HepG2 (cell line): ENCODE measurements around the gene STMN3. TPM values are rescaled to one million over a fixed set of nuclear protein-coding genes. Genes with fewer than 3 reads are reported as not detected.

ENCODE experiments used
- ATF4 ChIP-seq, 2 experiments: fragments of 450-650 bp in 1 of 2; sonication (generic) in 1 of 2; formaldehyde crosslinking; IDR thresholded peaks; 2 replicates each; pipeline versions ENCODE4 v1.5.0 to v1.8.0; 2020 to 2022; ENCODE audit warnings: mild to moderate bottlenecking in 1 of 2, missing genetic modification reagents in 1 of 2
- ETV5 ChIP-seq: IDR thresholded peaks from 2 replicates; pipeline ENCODE4 v1.6.1; 2018; ENCODE audit warnings: missing biosample characterization, missing genetic modification reagents, inconsistent platforms, borderline replicate concordance
- MYC ChIP-seq: sonication (generic); formaldehyde crosslinking; IDR thresholded peaks from 2 replicates; pipeline ENCODE4 v1.9.0; 2021; ENCODE audit warnings: missing genetic modification reagents, borderline replicate concordance
- POLR2AphosphoS5 ChIP-seq: IDR thresholded peaks from 2 replicates; pipeline ENCODE4 v1.6.1; 2012; ENCODE audit warnings: low read depth, low read length
- RFX1 ChIP-seq: fragments of 450-650 bp; IDR thresholded peaks from 2 replicates; pipeline ENCODE4 v1.6.1; 2017
- ZNF30 ChIP-seq: sonication (generic); formaldehyde crosslinking; IDR thresholded peaks from 2 replicates; pipeline ENCODE4 v1.5.0; 2020; ENCODE audit warnings: mild to moderate bottlenecking, missing genetic modification reagents
- ZNF512B ChIP-seq: sonication (generic); formaldehyde crosslinking; IDR thresholded peaks from 2 replicates; pipeline ENCODE4 v1.5.1; 2020; ENCODE audit warnings: missing genetic modification reagents, mild to moderate bottlenecking, borderline replicate concordance
- ZNF770 ChIP-seq: sonication (generic); formaldehyde crosslinking; IDR thresholded peaks from 2 replicates; pipeline ENCODE4 v1.5.0; 2020; ENCODE audit warnings: mild to moderate bottlenecking, missing genetic modification reagents
- polyA plus RNA-seq, 8 experiments: library from polyadenylated mRNA; depleted of rRNA in 3 of 8; stranded (reverse) in 7 of 8; unstranded in 1 of 8; fragments of >200 nt; fragmentation: Illumina TruSeq in 4 of 8; extraction: Trizol in 4 of 8; gene quantifications; 2 replicates each; pipeline versions ENCODE4 v1.2.1 to v1.2.3, GENCODE V29; 2011 to 2016; ENCODE audit warnings: low read depth in 4 of 8, missing spikeins in 1 of 8, mixed read lengths in 1 of 8; ENCODE audit not compliant: insufficient read depth in 1 of 8
- total RNA-seq, 5 experiments: library from RNA; depleted of rRNA; stranded (reverse); fragments of >200 nt; fragmentation: Illumina TruSeq; extraction: Trizol; gene quantifications; 2 replicates each; pipeline ENCODE4 v1.2.3, GENCODE V29; 2016; ENCODE audit warnings: low read depth in 1 of 5

The STMN3 gene
- total and polyA plus RNA-seq, 2 of the 13 experiments (the other 11 are each of a cell fraction or from before 2014, with no cell fraction given), result 21.0 to 48.3 TPM

GRCh38 chr20:63697868-63698545 lies 44.8 kb upstream of the STMN3 start (continued):
- no peak for TF ChIP-seq ETV5 (CRISPR knock-in tag)
- peak; percentile 32; the same call in 1 of the 2 replicates for TF ChIP-seq POLR2AphosphoS5
- TF ChIP-seq ZNF770, result no peak
- 0 out of 4 replicates have a peak, but pooled peaks of 1 of the 2 experiments have one; percentile 13 for TF ChIP-seq ATF4 (CRISPR knock-in tag; IDR thresholded peaks at IDR 0.05)
- TF ChIP-seq MYC (CRISPR knock-in tag), result 0 out of 2 replicates have a peak, but pooled peaks have one; percentile 20
- TF ChIP-seq ZNF512B, result 0 out of 2 replicates have a peak, but pooled peaks have one; percentile 47
- 0 out of 2 replicates have a peak, but pooled peaks have one; percentile 41 for TF ChIP-seq ZNF30
- TF ChIP-seq RFX1, result no peak
